Small intestine (tissue), 7 donors: ENCODE data around the gene TAS2R1. TPM values are rescaled to one million over a fixed set of nuclear protein-coding genes. Genes with fewer than 3 reads are reported as not detected.
"Not testable (repeated sequence)": the region's sequence is repeated elsewhere in the genome, so short reads cannot be mapped to it uniquely, and the experiment has no call there.

ENCODE experiments used
- DNase-seq, 2 donors: peaks; one replicate each; pipeline versions ENCODE4 v3.0.0 to v3.0.0-alpha.2; 2013
- FAIRE-seq: peaks from 2 replicates; lab custom pipeline; 2012; peaks lifted over from hg19 to GRCh38; lab: Jason Lieb, UNC
- H3K27ac ChIP-seq, 3 donors: one replicate each; pipeline ENCODE4 v1.5.1; 2013; ENCODE audit warnings: low read length in 2 of 3, mild to moderate bottlenecking in 2 of 3, control low read depth in 1 of 3, inconsistent platforms in 1 of 3, low read depth in 1 of 3, moderate library complexity in 1 of 3
- H3K27me3 ChIP-seq, 3 donors: one replicate each; pipeline ENCODE4 v1.6.1; 2013; ENCODE audit warnings: low read length in 3 of 3, inconsistent platforms in 1 of 3; ENCODE audit not compliant: control insufficient read depth in 3 of 3, insufficient read depth in 3 of 3
- H3K36me3 ChIP-seq, 3 donors: one replicate each; pipeline ENCODE4 v1.6.1; 2013; ENCODE audit warnings: low read length in 3 of 3, inconsistent platforms in 1 of 3, low read depth in 1 of 3, mild to moderate bottlenecking in 1 of 3, moderate library complexity in 1 of 3; ENCODE audit not compliant: control insufficient read depth in 3 of 3, insufficient read depth in 2 of 3
- H3K4me1 ChIP-seq, 3 donors: one replicate each; pipeline ENCODE4 v1.6.1; 2013; ENCODE audit warnings: low read length in 2 of 3, inconsistent platforms in 1 of 3, low read depth in 1 of 3, mild to moderate bottlenecking in 1 of 3, moderate library complexity in 1 of 3; ENCODE audit not compliant: control insufficient read depth in 3 of 3, insufficient read depth in 2 of 3
- H3K4me3 ChIP-seq, 3 donors: one replicate each; pipeline ENCODE4 v1.5.1; 2013; ENCODE audit warnings: low read length in 3 of 3, control low read depth in 1 of 3, inconsistent platforms in 1 of 3, low read depth in 1 of 3, mild to moderate bottlenecking in 1 of 3, moderate library complexity in 1 of 3
- H3K9me3 ChIP-seq, 2 donors: one replicate each; pipeline ENCODE4 v1.6.1; 2013; ENCODE audit warnings: low read depth in 1 of 2, low read length in 1 of 2; ENCODE audit not compliant: control insufficient read depth in 2 of 2, insufficient read depth in 1 of 2
- WGBS, 3 donors: extraction: QIAGEN DNeasy Blood & Tissue Kit; methylation state at CpG; one replicate each; pipeline ENCODE4 v1.1.7; 2013; 5-methylcytosine and 5-hydroxymethylcytosine counted together
- polyA plus RNA-seq, 4 donors: library from polyadenylated mRNA; stranded (reverse) in 3 of 4; unstranded in 1 of 4; fragments of 200-250 nt in 3 of 4; fragments of 120-200 nt in 1 of 4; gene quantifications; one replicate each; pipeline versions ENCODE4 v1.2.1 to v1.2.3, GENCODE V29; 2013
- donor health status: healthy with polysubstance abuse.
- donor health status: control.
- donor health status: control.
- donor health status: Bipolar disorder and iron deficiency.
- donor health status: healthy.

The TAS2R1 gene
- polyA plus RNA-seq, 4 donors: 0.50 TPM; not detected in 3

DNA sequence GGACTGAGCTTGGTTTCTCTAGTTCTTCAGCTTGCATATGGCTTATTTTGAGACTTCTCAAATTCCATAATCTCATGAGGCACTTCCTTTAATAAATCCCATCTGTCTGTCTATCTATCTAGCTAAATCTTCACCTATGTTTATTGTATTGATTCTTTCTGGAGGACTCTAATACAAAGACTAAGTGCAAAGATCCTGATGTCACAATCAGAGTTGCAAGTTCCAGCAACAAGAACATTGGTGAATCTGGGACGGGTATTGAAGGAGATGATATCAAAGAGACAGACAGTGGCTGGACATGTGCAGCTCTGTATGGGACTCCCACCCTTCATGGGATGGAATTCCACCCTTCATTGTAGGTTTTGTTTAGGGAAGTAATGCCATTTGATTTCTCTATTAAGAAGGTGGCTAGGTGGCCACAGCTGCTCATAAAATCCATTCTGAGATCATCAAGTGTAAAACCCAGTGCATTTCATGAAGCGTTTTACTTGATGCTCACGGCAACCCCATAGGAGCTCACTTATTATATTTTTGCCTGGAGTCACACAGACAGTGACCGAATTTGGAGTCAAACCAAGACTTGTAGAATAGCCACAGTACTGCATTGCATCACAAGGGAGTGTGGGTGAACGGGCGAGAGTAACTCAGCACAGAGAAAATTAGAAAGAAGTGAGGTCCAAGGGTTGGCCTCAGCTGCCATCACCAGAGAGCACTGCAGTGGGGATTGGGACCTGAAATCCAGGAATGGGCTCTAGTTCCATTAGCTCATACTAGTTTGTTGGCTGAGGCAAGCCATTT, 24.9 kb downstream of the TAS2R1 start:
- Histone ChIP-seq H3K9me3 (no peaks in the 10 kb centered on the region), H3K36me3 (no peaks in the 10 kb centered on the region), H3K4me1 (no peaks in the 10 kb centered on the region), H3K27me3 (no peaks in the 10 kb centered on the region), H3K4me3 (no peak overlapping the region), H3K27ac (no peak overlapping the region)
- FAIRE-seq: no peak
- WGBS, 3 donors: 67 to 92% (median 87%) methylated on average over 6 of the region's 6 CpGs
- no peak for DNase-seq

DNA sequence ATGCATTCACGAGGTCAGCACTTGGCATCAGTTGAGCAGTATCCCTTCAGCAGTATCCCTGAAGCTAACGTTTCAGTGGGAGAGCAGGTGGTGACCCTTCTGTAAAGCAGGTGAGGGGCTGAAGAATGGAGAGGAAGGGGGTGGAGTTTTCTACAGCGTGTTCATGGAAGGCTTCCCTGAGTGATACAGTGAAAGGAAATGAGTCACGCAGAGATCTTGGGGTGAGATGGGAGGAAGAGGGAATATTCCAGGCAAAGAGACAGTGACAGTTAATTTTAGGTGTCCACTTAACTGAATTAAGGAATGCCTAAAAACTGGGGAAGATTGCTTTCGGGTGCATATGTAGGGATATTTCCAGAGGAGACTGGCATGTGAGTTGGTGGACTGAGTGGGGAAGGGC, 25.7 kb downstream of the TAS2R1 start:
- WGBS, 3 donors: 69 to 92% (median 79%) methylated on average over 5 of the region's 5 CpGs
- Histone ChIP-seq H3K9me3 (no peaks in the 10 kb centered on the region), H3K4me3 (no peak overlapping the region), H3K36me3 (no peaks in the 10 kb centered on the region), H3K27me3 (no peaks in the 10 kb centered on the region), H3K4me1 (peaks cover 0 to 2% (median 0%) of the 10 kb centered on the region in 3 donors), H3K27ac (no peak overlapping the region)
- DNase-seq (no peak), FAIRE-seq (no peak)

DNA sequence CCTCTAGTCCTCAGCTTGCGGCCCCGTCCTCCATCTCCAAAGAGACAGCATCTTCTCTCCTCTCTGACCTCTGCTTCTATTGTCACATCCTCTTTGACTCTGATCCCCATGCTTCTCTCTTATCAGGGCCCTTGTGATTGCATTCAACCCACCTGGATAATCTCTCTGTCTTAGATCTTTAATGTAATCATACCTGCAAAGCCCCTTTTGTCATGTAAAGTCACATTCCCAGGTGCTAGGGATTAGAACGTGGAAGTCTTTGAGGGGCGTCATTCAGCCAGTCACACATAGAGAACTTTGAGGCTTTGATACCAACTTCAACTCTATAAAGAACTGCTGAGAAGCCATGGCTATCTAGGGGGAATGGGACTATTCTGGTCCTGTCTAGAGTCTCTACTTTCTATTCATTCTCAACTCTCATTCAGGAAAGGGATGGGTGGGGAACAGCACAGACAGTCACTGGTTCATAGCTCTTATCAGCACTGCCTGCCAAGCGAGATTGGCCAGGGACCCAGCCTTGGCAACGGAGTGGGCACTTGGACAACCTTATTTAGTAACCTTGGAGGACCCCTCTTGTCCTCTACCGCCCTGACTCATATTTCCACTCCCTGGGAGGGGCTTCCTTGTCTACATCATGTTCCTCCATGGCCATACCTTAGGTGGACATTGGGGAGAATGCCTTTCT, 29.0 kb downstream of the TAS2R1 start:
- FAIRE-seq (no peak), DNase-seq (no peak)
- H3K9me3 ChIP-seq: no peaks in the 10 kb centered on the region
- H3K4me1 ChIP-seq: peaks cover 0 to 7% (median 0%) of the 10 kb centered on the region in 3 donors
- peaks cover 0 to 3% (median 0%) of the 10 kb centered on the region in 3 donors for H3K27me3 ChIP-seq
- H3K27ac ChIP-seq: no peak overlapping the region
- WGBS, 3 donors: 56 to 74% (median 70%) methylated on average over 7 of the region's 7 CpGs
- H3K4me3 ChIP-seq: no peak overlapping the region
- no peaks in the 10 kb centered on the region for H3K36me3 ChIP-seq

DNA sequence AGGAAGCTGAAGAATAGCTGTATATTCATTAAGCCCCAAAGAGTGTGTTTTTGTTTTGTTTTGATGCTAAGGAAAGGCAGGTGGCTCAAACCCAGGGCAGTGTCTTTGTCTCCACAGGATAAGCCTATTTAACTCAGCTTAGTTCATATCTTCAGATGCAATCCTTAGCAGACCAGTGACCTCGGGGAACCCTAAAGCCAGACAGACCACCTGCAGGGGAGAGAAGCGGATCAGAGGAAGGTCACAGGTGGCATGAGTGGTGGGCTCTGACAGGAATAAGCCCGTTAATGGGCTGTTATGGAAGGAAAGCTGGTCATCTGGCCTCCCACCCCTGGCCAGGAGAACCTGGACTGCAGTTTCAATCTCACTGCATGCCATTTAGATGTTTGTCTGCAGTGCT, 30.8 kb downstream of the TAS2R1 start:
- FAIRE-seq: no peak
- no peaks in the 10 kb centered on the region for H3K36me3 ChIP-seq
- no peak overlapping the region for H3K27ac ChIP-seq
- DNase-seq: no peak
- H3K9me3 ChIP-seq: no peaks in the 10 kb centered on the region
- WGBS, 3 donors: 43 to 60% (median 60%) methylated on average over 3 of the region's 3 CpGs
- H3K4me3 ChIP-seq: no peak overlapping the region
- H3K27me3 ChIP-seq: peaks cover 0 to 5% (median 0%) of the 10 kb centered on the region in 3 donors
- peaks cover 0 to 7% (median 0%) of the 10 kb centered on the region in 3 donors for H3K4me1 ChIP-seq

DNA sequence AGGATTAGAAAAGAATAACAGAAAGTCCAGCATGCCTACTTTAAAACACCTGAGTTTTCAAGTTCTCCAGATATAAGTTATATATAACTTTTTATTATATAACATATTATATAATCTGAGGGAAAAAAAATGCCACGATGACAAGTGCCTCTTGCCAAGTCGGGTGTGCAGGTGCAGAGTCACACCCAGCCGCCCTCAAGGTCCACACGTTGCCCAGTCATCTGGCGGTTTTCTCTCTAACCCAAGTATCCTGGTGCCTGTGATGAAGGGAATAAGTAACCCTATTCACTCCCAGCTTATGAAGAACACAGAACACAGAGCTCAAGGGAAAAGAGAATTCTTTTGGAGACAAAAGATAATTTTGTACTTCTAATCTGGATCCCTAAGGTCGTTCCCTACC, 31.8 kb downstream of the TAS2R1 start:
- FAIRE-seq, H3K4me3 ChIP-seq, H3K4me1 ChIP-seq, H3K27me3 ChIP-seq, H3K9me3 ChIP-seq, H3K36me3 ChIP-seq, H3K27ac ChIP-seq: not testable (repeated sequence)
- 18 to 61% (median 35%) methylated on average over 6 of the region's 6 CpGs for WGBS, 3 donors
- DNase-seq: peak in 1 of 2 donors; percentile 43

DNA sequence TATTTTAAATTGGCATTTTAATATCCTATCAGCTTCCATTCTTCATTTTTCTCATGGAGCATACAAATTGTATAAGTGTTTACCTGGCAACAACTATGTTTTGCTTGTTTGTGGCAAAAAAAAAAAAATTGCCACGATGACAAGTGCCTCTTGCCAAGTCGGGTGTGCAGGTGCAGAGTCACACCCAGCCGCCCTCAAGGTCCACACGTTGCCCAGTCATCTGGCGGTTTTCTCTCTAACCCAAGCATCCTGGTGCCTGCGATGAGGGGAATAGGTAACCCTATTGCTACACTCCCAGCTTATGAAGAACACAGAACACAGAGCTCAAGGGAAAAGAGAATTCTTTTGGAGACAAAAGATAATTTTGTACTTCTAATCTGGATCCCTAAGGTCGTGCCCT, 32.8 kb downstream of the TAS2R1 start:
- H3K27me3 ChIP-seq, H3K9me3 ChIP-seq, H3K4me1 ChIP-seq, DNase-seq, H3K27ac ChIP-seq, H3K36me3 ChIP-seq, H3K4me3 ChIP-seq, FAIRE-seq: not testable (repeated sequence)
- WGBS, 3 donors: 18 to 60% (median 31%) methylated on average over 7 of the region's 7 CpGs

DNA sequence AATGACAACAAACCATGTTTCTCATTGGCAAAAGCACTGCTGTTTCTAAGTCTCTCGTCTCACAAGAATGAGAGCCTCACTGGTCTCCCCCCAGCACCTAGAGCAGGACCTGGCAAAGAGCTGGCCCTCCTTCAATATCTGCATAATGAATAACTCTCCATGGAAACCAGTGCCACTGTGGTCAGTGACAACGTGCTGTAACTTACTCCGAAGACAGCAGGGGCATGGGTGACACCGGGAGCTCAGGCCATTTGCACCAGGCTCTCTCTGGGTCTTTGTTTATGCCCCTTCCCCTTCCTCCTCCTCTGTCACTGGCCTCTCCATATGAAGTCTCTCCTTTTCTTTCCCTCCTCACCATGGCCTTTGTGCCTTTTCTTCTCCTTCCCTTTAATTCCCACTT, 33.3 kb downstream of the TAS2R1 start:
- DNase-seq: no peak
- Histone ChIP-seq H3K9me3 (no peaks in the 10 kb centered on the region), H3K36me3 (no peaks in the 10 kb centered on the region), H3K4me3 (no peak overlapping the region), H3K27me3 (peaks cover 0 to 5% (median 0%) of the 10 kb centered on the region in 3 donors), H3K4me1 (peaks cover 0 to 7% (median 0%) of the 10 kb centered on the region in 3 donors), H3K27ac (no peak overlapping the region)
- 29 to 48% (median 34%) methylated on average over 4 of the region's 4 CpGs for WGBS, 3 donors
- FAIRE-seq: no peak

DNA sequence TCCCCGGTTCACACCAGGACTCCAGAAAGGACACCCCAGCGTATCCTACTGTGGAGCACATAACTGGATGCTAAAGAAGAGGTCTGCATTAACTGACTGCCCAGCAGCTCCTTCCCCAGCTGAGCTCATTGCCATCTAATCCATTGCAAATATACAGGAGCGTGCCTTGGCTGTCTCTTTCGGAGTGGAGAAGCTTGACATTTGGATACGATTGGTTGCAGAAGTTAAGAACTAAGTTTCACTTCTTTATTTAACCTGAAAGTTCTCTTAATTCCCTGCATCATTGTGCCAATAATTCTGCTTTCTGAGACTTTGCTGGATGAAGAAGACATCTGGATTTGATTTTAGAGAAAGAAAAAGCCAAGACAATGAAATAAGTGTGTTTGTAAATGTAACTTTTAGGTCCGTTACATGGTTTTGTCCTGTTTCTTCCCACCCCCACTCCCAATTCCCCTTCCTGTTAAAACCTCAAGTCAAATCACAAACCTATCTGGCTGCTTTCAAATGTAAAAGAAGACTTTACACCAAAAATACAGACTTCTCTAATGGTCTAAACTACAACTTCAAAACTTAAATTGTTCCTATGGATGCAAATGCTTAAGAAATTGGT, 33.9 kb downstream of the TAS2R1 start:
- 47 to 84% (median 68%) methylated on average over 6 of the region's 6 CpGs for WGBS, 3 donors
- Histone ChIP-seq H3K36me3 (no peaks in the 10 kb centered on the region), H3K9me3 (no peaks in the 10 kb centered on the region), H3K27ac (no peak overlapping the region), H3K4me1 (peaks cover 0 to 7% (median 0%) of the 10 kb centered on the region in 3 donors), H3K4me3 (no peak overlapping the region), H3K27me3 (peaks cover 0 to 5% (median 0%) of the 10 kb centered on the region in 3 donors)
- DNase-seq (no peak), FAIRE-seq (no peak)
